Fibroblast of skin of scalp (primary cell): Measurements from ENCODE around the gene PRR5L.

ENCODE experiments used
- DNase-seq: peaks from one replicate; pipeline ENCODE4 v3.0.0-alpha.2; 2013

Gene PRR5L

DNA sequence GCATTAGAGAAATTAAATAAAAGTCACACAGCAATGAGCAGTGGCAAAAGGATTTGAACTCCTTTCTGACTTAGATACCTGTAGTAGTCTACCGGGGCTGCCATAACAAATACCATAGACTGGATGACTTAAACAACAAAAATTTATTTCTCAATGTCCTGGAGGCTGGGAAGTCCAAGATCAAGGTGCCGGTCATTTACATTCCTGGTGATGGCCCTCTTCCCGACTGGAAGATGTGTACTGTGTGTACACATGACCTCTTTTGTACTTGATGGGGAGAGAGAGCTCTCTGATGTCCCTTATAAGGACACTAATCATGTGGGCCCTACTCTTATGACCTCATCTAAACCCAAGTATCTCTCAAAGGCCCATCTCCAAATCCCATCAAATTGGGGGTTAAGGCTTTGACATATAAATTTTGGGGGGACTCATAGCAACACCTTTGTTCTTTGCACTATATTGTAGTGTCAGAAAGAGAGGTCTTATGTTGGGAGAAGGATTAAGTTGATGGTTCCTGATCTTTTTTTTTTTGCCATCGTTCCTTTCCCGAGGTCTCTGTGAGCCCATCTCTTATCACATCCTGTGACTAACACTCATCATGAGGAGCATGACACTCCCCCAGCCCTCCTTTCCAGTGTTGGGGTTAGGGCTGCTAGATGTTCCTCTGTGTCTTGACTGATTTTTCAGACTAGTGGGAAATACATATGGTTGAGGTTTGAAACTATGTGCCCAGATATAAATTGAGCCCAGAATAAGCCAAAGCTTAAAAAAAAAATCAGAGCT, 109.7 kb downstream of the PRR5L start:
- DNase-seq, result no peak

DNA sequence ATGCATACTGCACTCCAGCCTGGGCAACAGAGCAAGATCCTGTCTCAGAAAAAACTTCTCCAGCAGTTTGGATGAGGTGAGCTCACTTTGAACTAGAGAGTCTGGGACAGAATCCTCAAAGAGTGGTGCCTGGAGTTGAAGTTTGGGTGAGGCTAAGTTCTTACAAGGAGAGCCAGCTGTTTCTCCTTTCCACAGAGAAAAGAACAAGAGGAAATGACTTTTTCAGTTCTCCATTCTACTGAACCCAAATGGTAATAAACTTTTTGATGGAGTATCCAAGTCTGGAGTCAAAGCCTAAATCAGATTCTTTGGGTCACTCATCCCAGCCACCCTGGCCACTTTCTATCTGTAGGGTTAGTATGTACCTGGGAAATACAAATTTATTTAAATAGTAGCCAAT, 111.3 kb downstream of the PRR5L start:
- no peak for DNase-seq

DNA sequence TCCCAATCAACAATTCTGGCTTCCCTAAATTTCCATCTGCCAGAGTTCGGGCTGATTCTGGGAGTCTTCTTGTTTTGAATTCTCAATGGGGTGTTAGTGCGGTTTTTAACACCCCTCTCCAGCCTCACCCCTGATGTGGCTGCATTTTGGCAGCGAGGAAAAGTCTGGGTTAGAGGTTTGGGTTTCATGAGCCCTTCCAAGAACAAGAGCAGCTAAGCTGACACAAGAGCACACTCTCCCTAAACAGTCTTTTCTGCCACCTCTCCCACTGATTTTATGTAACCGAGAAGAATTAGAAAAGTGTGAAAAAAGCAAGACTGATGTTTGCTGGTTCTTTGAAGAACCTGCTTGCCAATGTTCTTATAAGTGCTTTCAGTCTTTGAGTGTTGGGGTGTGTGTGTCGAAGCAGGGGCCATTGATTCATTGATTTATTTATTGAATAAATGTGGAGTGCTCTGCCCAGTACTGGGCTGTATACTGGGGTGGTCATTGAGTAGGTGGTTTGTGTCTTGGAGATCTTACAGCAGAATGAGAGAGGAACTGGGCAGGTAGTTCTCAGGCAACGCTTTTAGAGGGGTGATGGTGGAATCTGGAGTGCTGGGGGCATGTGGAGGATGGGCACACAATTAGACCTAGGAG, 112.5 kb downstream of the PRR5L start:
- DNase-seq, result no peak

DNA sequence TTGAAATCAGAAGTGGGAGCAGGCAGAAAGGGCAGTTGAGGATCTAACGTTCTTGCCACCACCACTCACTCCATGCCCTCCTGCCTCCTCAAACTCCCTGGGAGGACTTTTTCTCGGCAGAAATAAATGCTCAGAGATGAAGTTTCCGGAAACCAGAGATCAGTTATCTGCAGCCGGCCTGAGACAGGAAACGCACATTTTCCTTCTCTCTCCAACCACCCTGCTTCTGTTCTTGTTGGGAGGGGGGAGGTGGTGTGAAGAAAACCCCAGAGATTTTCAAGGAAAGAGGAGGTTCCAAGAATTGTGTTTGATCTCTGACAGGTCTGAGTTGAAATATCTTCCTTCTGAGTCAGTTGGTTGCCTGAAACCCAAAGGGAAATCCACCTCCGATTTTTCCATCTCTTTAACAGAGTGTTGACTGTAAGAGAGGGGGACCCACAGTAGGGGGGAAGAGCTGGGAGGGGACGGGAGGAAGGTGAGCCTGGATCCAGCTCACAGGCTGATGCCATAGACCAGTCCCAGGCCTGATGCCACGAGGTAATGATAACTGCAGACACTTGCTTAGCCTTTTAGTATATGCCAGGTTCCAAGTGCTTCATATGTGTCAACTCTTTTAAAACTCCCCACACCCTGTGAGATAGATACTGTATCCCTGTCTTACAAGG, 113.2 kb downstream of the PRR5L start:
- DNase-seq, result no peak

DNA sequence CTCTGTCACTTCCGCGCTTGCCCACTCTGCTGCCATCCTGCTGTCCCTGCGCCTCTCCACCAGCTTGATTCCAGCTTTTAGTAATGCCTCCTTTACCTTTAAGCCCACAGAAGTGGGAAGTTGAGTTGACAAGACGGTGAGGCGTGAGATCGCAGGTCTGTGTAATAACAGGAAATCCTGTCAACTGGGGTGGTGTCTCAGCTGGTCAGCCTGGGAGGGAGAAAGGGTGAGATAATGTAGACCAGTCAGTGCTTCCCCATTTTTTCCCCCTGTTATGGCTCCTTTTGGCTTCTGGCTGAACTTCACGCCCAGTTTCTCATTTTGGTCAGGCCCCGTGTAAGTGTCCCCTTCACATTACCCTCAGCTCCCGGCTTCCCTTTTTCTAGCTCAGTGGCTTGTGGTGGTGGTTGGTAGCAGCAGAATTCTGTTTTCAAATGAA, 115.1 kb downstream of the PRR5L start:
- DNase-seq, result no peak

DNA sequence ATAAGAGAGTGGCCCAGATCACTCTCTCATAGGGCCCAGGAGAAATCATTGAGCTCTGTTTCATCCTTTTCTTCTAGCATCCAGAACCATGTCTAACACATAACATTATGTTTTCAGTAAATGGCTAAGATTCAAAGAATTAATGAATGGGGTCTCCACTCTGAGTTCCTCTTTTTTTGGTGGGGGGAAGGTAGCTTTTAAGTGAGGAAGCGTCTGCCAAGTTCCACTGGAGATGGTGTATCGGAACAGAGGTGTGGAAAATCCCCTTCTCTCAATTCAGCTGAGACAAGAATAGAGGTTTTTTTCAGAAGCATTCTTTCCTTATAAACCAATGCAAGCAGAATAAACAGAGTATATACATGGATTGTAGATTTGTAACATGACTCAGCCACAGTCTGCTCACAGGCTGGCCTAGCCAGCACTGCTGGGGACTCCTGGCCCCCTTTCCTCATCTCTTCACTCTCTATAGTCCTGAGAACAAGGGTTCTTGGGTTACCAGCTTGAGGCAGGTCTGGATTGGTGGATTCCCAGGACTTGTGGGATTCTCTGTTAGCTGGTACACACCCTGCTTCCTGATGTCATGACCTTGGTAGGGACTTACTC, 116.8 kb downstream of the PRR5L start:
- peak; percentile 35 for DNase-seq

DNA sequence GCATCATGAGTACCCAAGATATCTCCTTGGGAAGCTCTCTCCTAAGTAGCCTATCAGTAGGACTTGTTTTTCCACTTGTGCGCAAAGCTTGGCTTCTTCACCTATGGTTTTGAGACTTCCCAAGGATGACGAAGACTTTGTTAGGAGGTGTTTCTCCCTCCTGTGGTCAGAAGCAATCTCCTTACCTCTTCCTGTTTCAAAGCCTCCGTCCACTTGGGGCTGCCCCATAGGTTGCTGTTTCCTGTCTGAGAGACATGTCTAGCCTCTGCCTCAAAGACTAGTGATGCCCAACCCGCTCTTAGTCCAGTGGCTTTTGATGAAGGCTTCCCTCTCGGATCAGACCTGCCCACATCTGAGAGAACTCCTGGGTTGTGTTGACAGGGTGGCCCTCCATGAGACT, 121.1 kb downstream of the PRR5L start:
- DNase-seq, result no peak

DNA sequence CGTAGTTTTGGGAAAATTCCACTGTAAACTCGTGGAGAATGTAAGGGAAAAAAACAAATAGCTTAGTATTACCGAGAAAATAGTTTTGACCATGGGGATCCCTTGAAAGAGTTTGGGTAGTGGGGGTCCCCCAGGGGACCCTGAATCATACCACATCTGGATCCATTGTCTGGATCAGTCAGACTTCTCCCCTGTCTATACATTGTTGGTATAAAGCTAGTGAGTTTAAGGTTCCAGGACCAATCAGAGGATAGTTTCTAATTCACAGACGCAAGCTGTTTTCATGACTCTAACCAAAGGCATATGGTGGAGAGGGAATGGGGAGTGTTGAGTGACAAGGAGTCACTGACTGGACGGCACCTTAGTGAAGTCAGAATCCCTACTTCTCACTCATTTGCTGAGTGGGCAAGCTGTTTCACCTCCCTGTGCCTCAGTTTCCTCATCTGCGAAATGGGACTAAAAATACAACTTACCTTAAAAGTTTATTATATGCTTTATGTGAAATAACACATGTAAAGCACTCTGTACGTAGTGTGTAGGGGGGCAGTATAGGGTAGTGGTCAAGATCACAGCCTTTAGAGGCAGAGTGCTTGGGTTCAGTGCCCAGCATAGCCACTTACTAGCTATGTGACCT, 123.8 kb downstream of the PRR5L start:
- peak; percentile 65 for DNase-seq

DNA sequence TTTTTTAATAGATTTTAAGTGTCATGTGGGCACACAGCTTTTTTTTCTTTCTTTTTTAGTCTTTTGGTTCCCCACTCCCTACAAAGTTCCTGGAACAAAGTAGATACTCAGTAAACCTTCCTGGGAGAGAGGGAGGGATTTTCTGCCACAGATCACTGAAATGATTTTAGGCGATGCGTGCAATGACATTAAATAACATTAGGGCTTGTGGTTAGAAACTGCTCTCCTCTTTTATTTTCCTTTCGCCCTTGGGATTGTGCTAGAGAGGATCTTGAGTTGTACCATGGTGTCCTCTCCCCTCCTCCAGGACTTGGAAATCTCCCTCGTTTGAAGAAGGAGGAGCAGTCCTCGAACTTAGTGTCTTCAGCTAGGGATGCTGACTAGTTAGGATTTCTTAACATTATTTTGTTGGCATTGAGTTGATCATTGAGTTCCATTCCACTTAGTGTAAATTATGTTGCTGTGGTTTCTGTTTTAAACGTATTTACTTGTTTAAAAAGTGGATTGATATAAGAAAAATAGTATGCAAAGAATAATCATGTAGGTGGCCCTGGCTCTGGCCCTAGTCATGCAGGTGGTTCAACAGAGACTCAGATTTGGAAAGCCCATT, 125.6 kb downstream of the PRR5L start:
- DNase-seq, result peak; percentile 13

DNA sequence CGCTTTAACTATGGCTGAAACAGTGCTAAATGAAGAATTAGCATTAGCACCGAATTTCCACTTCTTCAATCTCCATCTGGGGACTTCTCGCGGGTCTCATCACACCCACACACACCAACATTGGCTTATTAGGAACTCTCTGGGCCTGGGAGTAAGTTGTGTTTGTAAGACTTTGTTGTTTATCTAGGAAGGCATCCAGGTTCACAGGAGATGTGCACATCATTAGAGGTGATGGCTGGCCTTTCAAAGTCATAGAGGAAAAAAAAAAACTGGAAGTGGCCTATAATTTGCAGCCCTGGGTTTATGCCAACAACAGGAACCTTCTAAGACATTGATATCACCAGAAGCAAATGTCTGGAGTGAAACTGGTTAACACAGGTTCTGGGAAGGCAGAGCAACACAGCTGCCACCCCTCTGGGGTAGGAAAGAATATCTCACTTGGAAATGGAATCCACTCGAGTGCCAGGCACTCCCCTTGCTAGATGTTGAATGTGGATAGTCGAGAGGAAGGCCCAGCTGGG, 129.5 kb downstream of the PRR5L start:
- DNase-seq, result peak; percentile 22

DNA sequence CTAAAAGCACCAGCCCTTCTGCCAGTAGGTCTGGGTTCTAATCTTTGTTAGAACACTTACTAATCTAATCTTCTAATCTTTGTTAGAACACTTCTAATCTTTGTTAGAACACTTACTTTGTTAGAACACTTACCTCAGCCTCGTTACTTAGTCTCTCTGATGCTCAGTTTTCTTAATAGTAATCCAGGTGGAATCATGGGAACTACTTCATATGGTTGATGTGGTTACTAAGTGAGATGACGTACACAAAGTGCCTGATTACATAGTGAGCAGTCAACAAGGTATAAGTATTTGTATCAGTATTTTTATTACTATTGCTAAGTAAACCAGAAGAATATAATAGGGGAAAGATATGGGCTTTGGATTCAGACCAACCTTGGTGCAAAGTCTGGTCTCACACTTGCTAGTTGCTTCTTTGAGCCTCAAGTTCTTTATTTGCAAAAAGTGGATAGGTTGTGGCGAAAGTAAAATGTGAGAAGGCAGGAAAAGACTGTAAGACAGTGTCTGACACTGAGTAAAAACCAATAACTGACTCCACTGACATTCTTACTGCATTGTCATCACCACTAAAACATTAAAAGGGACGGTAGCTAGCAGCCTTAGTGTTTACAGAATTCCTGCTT, 130.2 kb downstream of the PRR5L start:
- DNase-seq, result no peak

DNA sequence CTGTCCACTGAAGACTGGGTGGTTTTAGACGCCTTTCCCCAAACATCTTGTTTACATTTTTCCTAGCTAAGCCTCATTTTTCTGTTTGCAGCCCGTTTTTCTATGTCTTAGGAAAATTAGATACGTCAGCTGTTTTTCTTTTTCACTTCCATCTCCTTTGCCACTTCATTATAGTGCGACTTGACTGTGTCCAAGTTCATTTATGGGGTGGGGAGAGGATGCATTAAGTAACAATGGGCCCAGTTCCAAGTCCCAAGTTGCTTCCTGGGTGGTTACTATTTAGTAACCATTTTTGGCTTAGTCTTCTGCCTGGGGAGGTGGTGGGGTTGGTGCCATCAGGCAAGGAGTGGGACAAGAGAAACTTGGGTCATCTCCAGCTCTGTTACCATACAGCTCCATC, 131.0 kb downstream of the PRR5L start:
- DNase-seq, result peak; percentile 16

DNA sequence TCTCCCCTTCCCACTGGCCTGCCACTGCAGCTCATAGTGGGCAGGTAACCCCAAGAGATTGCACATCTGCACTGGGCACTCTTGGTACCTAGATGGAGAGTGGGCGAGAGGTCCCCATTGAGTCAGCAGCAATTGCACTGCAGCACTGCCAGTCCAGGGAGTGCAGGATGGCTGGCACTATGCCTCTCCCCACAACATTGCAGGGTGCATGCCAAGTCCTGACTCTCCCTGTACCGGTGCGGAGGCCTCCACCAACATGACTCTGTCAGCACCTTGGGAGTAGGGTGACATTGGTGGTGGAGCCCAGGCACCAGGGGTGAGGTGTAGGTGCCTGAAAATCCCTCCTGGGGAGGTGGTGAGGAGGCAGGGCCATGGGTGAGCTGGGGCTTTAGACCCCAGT, 131.8 kb downstream of the PRR5L start:
- DNase-seq, result no peak

DNA sequence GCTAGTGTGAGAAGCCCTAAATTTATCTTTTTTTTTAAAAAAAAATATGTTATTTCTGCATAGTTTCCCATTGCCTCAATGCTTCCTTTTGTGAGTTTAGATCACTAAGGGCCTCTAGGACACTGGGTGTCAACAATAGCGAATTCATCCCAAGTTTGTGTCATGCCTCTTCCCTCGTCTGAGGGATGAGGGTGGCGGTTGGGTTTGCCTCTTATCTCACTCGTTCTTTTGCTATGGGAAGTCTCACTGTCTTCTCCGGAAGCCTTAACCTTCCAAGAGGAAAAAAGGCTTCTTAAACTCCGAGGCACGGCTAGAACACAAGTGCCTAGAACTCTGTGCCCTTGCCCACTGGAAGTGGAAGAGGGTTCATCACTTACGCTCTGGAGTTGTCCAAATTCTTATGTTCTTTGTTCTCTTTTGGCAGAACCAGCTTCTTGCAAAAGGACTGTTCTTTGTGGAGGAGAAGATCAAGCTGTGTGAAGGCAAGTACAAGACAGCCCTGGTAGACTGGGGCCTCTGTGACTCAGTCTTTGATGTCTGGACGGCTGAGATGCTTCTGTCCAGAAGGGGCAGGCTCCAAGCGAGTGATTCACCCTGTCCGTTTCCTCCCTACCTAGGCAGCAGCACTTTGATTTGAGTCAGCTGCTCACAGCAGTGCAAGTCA, 135.5 kb downstream of the PRR5L start:
- peak; percentile 91 for DNase-seq

DNA sequence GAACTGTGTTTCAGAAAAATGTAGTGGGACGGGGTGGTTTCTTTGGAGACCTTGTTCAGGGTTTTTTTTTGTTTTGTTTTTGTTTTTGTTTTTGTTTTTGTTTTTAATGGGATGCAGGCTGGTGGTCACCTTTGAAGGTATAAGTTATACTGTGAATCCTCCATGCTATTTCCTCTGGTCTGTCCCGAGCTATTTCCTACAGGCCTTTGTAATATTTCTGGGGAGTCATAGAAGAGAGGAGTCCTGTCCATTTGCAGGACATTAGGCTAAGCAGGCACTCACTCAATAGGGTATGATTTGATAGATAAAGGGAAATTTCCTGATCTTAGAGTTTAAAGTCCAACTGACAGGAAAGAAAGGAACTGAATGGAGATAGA, 136.0 kb downstream of the PRR5L start:
- DNase-seq, result no peak

DNA sequence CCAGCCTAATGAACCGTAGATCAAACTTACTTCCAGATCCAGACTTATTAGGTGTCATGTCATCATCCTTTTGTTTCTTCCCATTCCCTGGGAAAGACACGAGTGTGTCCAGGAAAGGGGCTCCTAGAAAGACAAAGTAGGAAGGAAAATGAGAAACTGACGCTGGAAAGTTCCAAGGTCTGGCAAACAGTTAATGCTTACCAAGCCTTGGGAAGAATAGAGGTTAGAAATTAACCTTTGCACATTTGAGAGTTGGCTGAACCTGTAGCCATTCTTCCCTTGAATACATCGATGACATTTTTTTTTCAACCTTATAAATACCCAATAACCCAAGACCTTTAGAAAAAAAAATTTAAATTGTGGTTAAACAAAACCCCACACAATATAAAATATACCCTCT, 136.7 kb downstream of the PRR5L start:
- no peak for DNase-seq

DNA sequence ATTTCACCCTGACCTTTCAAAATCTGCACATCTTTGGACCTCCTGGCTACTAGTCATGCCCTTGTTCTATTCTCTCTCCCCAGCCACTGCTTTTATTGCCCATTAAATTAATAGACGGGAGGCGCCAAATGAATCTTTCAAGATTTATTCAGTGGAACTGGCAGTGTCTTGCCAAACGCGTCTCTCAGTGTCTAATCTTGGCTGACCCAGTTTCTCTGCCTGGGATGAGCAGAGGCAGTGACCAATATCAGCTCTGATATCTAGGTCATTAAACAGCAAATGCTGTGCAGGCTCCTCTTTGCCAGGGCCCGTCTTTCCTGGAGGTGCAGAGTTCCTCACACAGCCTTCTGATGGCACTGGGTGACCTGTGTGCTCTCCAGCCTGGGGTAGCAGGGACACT, 140.0 kb downstream of the PRR5L start:
- no peak for DNase-seq

DNA sequence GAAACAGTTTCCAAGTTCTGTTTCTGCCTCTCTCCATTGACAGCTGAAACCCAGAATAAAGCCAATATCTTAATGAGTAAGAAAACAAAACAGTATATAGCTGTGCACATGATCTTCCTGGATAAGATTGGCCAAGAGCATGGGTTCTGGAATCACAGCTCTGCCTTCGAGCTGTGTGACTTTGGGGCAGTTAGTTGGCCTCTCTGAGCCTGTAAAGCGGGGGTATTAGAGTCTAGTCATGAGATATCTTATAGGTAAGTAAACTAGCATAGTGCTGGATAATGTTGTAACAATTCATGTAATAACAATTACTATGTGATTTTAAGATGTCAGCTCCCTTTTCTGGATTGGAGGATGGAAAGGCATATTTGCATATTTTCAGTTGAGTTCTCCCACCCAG, 140.5 kb downstream of the PRR5L start:
- DNase-seq, result no peak

DNA sequence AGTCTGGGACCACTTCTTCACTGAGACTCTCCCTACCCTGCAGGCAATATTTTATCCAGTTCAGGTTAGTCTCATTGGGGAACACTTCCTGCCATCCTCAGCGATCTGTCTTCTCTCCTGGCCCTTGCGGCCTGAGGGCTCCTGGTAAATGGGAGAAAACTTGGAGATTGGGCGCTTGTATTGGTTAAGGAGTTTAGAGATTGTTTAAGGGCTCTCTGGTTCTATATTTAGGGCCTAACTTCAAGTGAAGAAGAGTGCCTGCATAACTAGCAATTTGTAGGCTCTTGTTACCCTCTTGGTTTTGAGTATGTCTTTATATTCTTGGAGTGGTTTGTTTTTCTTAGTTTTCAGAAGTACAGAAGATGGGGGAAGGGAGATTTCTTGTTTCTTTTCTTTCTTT, 141.3 kb downstream of the PRR5L start:
- DNase-seq, result no peak

DNA sequence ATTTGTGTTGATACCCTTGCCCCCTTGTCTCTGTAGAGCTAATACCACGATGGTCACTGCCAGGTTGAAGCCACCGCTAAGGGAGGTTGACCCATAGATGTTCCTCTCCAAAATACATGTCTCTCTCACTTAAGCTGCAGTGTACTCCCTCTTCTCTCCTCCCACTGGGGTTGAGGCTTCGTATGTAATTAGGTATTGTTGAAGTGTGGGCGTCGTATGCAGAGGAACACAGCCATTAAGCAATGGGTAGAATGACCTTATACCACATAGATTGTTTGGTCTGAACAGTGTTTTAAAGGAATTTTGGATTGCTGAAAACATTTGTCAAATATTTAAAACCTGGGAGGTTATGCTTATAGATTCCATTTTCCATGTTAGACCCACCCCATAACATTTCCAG, 142.0 kb downstream of the PRR5L start:
- no peak for DNase-seq

DNA sequence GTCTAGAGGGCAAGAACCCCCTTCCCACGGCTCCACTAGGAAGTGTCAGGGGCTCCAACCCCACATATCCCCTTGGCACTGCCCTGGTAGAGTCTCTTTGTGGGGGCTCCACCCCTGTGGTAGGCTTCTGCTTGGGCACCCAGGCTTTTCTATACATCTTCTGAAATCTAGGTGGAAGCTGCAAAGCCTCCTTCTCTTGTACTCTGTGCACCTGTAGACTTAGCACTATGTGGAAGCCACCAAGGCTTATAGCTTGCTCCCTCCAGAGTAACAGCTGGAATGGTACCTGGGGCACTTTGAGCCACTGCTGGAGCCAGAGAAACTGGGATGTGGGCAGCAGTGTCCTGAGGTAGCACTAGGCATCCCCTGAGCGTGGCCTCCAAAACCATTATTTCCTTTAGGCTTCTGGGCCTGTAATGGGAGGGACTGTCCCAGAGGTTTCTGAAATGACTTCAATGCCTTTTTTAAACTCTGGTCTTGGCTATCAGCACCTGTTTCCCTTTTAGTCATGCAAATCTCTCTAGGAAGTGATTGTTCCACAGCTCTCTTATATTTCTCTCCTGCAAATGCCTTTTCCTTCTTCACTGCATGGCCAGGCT, 145.6 kb downstream of the PRR5L start:
- no peak for DNase-seq
